Measurements from ENCODE around the gene IMP4. TPM values are rescaled to one million over a fixed set of nuclear protein-coding genes. Genes with fewer than 3 reads are reported as not detected.

The IMP4 gene
- total and polyA plus RNA-seq, 10 of the 15 experiments (the other 5 are each of a cell fraction or from before 2014, with no cell fraction given): 41.4 to 242 (median 166) TPM

DNA sequence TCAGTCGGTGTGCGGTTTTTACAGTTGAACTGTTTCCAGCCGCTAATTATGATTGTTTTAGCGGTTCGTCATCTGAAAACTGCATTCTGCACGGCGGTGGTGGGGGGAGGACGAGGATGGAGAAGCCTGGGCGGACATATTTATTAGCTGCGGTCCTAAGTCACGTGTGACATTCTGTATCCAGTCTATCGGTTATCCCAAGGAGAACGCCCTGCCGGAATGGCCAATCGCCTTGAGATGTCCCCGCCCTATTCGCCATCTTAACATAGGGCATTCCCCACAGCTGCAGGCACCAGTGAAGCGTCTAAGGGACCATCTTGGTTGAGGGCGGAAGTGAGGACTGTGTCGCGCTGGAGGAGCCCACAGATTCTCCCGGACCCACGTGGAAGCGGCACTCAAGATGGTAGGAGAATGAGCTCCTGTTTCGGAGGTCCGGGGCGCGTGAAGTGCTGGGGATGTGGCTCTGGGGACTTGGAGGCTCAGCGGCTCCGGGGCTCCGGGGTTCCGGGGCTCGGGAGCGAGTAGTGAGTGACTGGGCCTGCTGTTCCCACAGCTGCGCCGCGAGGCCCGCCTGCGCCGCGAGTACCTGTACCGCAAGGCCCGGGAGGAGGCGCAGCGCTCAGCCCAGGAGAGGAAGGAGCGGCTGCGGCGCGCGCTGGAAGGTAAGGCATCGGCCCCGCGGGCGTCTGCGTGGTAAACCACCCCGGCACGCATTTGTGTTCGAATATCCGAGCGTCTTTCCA lies at the start of gene IMP4 (continued):
- TF ChIP-seq WRNIP1 (IDR thresholded peaks at IDR 0.05; ENCODE audit: borderline replicate concordance, low read depth, low read length): no peak
- TF ChIP-seq MEF2A (IDR thresholded peaks at IDR 0.05; ENCODE audit: insufficient read depth, low read depth, low read length): no peak
- no peak; the same call in 1 of the 2 replicates for TF ChIP-seq STAT3 (IDR thresholded peaks at IDR 0.05; ENCODE audit: low read depth, low read length)
- TF ChIP-seq RCOR1 (conservative IDR thresholded peaks at IDR 0.05; ENCODE audit: low read depth, low read length): 0 out of 2 replicates have a peak, but pooled peaks have one; percentile 81
- TF ChIP-seq, protein P1, sequence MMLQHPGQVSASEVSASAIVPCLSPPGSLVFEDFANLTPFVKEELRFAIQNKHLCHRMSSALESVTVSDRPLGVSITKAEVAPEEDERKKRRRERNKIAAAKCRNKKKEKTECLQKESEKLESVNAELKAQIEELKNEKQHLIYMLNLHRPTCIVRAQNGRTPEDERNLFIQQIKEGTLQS (IDR thresholded peaks at IDR 0.05; ENCODE audit: borderline replicate concordance, extremely low read depth, low read depth, low read length): no peak
- TF ChIP-seq NR2F1 (conservative IDR thresholded peaks at IDR 0.05): no peak; the same call in none of the 2 replicates
- TF ChIP-seq MTA3 (IDR thresholded peaks at IDR 0.05; ENCODE audit: borderline replicate concordance, low read length): no peak
- TF ChIP-seq, protein P2, sequence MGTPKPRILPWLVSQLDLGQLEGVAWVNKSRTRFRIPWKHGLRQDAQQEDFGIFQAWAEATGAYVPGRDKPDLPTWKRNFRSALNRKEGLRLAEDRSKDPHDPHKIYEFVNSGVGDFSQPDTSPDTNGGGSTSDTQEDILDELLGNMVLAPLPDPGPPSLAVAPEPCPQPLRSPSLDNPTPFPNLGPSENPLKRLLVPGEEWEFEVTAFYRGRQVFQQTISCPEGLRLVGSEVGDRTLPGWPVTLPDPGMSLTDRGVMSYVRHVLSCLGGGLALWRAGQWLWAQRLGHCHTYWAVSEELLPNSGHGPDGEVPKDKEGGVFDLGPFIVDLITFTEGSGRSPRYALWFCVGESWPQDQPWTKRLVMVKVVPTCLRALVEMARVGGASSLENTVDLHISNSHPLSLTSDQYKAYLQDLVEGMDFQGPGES (IDR thresholded peaks at IDR 0.05): no peak
- peak; percentile 39 for TF ChIP-seq RELA (IDR thresholded peaks at IDR 0.05; ENCODE audit: borderline replicate concordance, partially characterized antibody)
- no peak for TF ChIP-seq CHD4 (IDR thresholded peaks at IDR 0.05)
- TF ChIP-seq CREM (IDR thresholded peaks at IDR 0.05; ENCODE audit: low read depth): peak; percentile 60
- no peak for TF ChIP-seq SMARCA5 (IDR thresholded peaks at IDR 0.05)
- peak; percentile 11; the same call in 1 of the 2 replicates for TF ChIP-seq SMC3 (IDR thresholded peaks at IDR 0.05; ENCODE audit: borderline replicate concordance, low read length)
- peak; percentile 97 for TF ChIP-seq YY1 (IDR thresholded peaks at IDR 0.05; ENCODE audit: low read depth, low read length)
- TF ChIP-seq POU2F2 (IDR thresholded peaks at IDR 0.05; ENCODE audit: borderline replicate concordance, low read depth, low read length): peak; percentile 55; the same call in 2 of the 3 replicates
- no peak for TF ChIP-seq ZNF24 (IDR thresholded peaks at IDR 0.05)
- no peak for TF ChIP-seq NRF1 (conservative IDR thresholded peaks at IDR 0.05; ENCODE audit: low read depth, low read length)
- TF ChIP-seq, protein P3, sequence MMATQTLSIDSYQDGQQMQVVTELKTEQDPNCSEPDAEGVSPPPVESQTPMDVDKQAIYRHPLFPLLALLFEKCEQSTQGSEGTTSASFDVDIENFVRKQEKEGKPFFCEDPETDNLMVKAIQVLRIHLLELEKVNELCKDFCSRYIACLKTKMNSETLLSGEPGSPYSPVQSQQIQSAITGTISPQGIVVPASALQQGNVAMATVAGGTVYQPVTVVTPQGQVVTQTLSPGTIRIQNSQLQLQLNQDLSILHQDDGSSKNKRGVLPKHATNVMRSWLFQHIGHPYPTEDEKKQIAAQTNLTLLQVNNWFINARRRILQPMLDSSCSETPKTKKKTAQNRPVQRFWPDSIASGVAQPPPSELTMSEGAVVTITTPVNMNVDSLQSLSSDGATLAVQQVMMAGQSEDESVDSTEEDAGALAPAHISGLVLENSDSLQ (IDR thresholded peaks at IDR 0.05): peak; percentile 62
- TF ChIP-seq ZNF274 (IDR thresholded peaks at IDR 0.05; ENCODE audit: insufficient read depth, insufficient read length): no peak
- TF ChIP-seq FOS (IDR thresholded peaks at IDR 0.05; ENCODE audit: borderline replicate concordance, extremely low read depth, insufficient read length): no peak
- TF ChIP-seq, protein P4, sequence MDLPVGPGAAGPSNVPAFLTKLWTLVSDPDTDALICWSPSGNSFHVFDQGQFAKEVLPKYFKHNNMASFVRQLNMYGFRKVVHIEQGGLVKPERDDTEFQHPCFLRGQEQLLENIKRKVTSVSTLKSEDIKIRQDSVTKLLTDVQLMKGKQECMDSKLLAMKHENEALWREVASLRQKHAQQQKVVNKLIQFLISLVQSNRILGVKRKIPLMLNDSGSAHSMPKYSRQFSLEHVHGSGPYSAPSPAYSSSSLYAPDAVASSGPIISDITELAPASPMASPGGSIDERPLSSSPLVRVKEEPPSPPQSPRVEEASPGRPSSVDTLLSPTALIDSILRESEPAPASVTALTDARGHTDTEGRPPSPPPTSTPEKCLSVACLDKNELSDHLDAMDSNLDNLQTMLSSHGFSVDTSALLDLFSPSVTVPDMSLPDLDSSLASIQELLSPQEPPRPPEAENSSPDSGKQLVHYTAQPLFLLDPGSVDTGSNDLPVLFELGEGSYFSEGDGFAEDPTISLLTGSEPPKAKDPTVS (IDR thresholded peaks at IDR 0.05; ENCODE audit: low read depth, low read length): no peak
- TF ChIP-seq, protein P5, sequence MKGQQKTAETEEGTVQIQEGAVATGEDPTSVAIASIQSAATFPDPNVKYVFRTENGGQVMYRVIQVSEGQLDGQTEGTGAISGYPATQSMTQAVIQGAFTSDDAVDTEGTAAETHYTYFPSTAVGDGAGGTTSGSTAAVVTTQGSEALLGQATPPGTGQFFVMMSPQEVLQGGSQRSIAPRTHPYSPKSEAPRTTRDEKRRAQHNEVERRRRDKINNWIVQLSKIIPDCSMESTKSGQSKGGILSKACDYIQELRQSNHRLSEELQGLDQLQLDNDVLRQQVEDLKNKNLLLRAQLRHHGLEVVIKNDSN (IDR thresholded peaks at IDR 0.05; ENCODE audit: borderline replicate concordance, extremely low read length, insufficient read depth, low read depth, low read length): peak; percentile 75

Measured in GM12878 (cell line).